AG09309 (cell line): ENCODE results near the gene DFFB.

Experiments
- DNase-seq: peaks from one replicate; pipeline ENCODE4 v3.0.0-alpha.2; 2010; ENCODE audit warnings: low read depth
- H3K4me3 ChIP-seq: 2 replicates; pipeline ENCODE4 v1.5.1; 2011; ENCODE audit warnings: mild to moderate bottlenecking, low read depth, low read length, moderate library complexity; ENCODE audit not compliant: control insufficient read depth
- CTCF ChIP-seq: IDR thresholded peaks from 2 replicates; pipeline ENCODE4 v1.5.1; 2011; ENCODE audit warnings: mild to moderate bottlenecking, low read depth, low read length, inconsistent platforms; ENCODE audit not compliant: insufficient read depth, control insufficient read depth; ENCODE audit errors: missing control alignments

The DFFB gene

GRCh38 chr1:3910857-3911845 lies 53.9 kb downstream of the DFFB start:
- no peak for DNase-seq
- TF ChIP-seq CTCF: peak; percentile 67
- no peak overlapping the region for H3K4me3 ChIP-seq

- no peak overlapping the region for H3K4me3 ChIP-seq
- TF ChIP-seq CTCF: no peak
- no peak for DNase-seq
Observed at GRCh38 chr1:3911981-3912808, 54.9 kb downstream of the DFFB start.

- no peak for TF ChIP-seq CTCF
- no peak for DNase-seq
- H3K4me3 ChIP-seq: no peak overlapping the region
Observed at GRCh38 chr1:3912809-3913685, 55.8 kb downstream of the DFFB start.

- no peak overlapping the region for H3K4me3 ChIP-seq
- no peak for TF ChIP-seq CTCF
- DNase-seq: no peak
Observed at GRCh38 chr1:3914331-3914851, 57.1 kb downstream of the DFFB start.

- TF ChIP-seq CTCF: no peak
- no peak for DNase-seq
- no peak overlapping the region for H3K4me3 ChIP-seq
Observed at GRCh38 chr1:3914911-3915310, 57.6 kb downstream of the DFFB start.

GRCh38 chr1:3915551-3916121 lies 58.4 kb downstream of the DFFB start:
- TF ChIP-seq CTCF: no peak
- H3K4me3 ChIP-seq: no peak overlapping the region
- no peak for DNase-seq
